AG10803 (cell line): Measurements from ENCODE around the gene SOCS7.
A peak's percentile ranks its signal among the peaks of the same experiment; 100 is the strongest.

Source experiments
- DNase-seq: peaks from one replicate; pipeline ENCODE4 v3.0.0; 2010; ENCODE audit warnings: low read depth
- H3K4me3 ChIP-seq: 2 replicates; pipeline ENCODE4 v1.5.1; 2011; ENCODE audit warnings: mild to moderate bottlenecking, low read length, control low read depth
- CTCF ChIP-seq: conservative IDR thresholded peaks from 2 replicates; pipeline ENCODE4 v1.5.1; 2011; ENCODE audit warnings: mild to moderate bottlenecking, low read length, control low read depth, inconsistent platforms

Gene SOCS7

GRCh38 chr17:38329808-38330730, 21.6 kb upstream of the SOCS7 start:
- DNase-seq: no peak
- no peak for TF ChIP-seq CTCF
- no peak overlapping the region for H3K4me3 ChIP-seq

- H3K4me3 ChIP-seq: no peak overlapping the region
- TF ChIP-seq CTCF: no peak
- no peak for DNase-seq
Observed at GRCh38 chr17:38330941-38331411, 20.7 kb upstream of the SOCS7 start.

GRCh38 chr17:38332735-38333134, 18.9 kb upstream of the SOCS7 start:
- no peak for DNase-seq
- no peak for TF ChIP-seq CTCF
- H3K4me3 ChIP-seq: no peak overlapping the region

GRCh38 chr17:38333635-38334295, 17.9 kb upstream of the SOCS7 start:
- TF ChIP-seq CTCF: peak; percentile 47
- no peak for DNase-seq
- no peak overlapping the region for H3K4me3 ChIP-seq

GRCh38 chr17:38334480-38335364, 16.9 kb upstream of the SOCS7 start:
- no peak for DNase-seq
- TF ChIP-seq CTCF: no peak
- H3K4me3 ChIP-seq: no peak overlapping the region

- no peak for DNase-seq
- no peak for TF ChIP-seq CTCF
- H3K4me3 ChIP-seq: no peak overlapping the region
Observed at GRCh38 chr17:38336838-38337237, 14.8 kb upstream of the SOCS7 start.
